CD4-positive, alpha-beta T cell treated with Interleukin-17A for 1 hour (primary cell): ENCODE data around the gene MYO9B.

Experiments used
- DNase-seq: peaks from one replicate; pipeline ENCODE4 v3.0.0-alpha.2; 2020

The MYO9B gene

GRCh38 chr19:17243211-17243829 lies 167.7 kb downstream of the MYO9B start:
- DNase-seq = no peak

- DNase-seq = no peak
Measured at GRCh38 chr19:17243830-17244617, 168.4 kb downstream of the MYO9B start.

GRCh38 chr19:17244618-17245534 lies 169.3 kb downstream of the MYO9B start:
- peak; percentile 10 for DNase-seq

- DNase-seq = no peak
Measured at GRCh38 chr19:17245535-17245984, 170.0 kb downstream of the MYO9B start, which contains the start of gene NR2F6. TSS of gene NR2F6 (minus strand) at chr19:17245919. CDS start at chr19:17245220, 699 bp downstream.

- DNase-seq = no peak
Measured at GRCh38 chr19:17246681-17247425, 171.3 kb downstream of the MYO9B start.

GRCh38 chr19:17248011-17248776 lies 172.6 kb downstream of the MYO9B start:
- DNase-seq = no peak

- DNase-seq = no peak
Measured at GRCh38 chr19:17249887-17250548, 174.4 kb downstream of the MYO9B start.

- DNase-seq = no peak
Measured at GRCh38 chr19:17254636-17255035, 179.1 kb downstream of the MYO9B start.

GRCh38 chr19:17255150-17255621 lies 179.6 kb downstream of the MYO9B start:
- no peak for DNase-seq

GRCh38 chr19:17256130-17256529 lies 180.6 kb downstream of the MYO9B start:
- no peak for DNase-seq

GRCh38 chr19:17259118-17259780 lies 183.7 kb downstream of the MYO9B start:
- no peak for DNase-seq

- DNase-seq = no peak
Measured at GRCh38 chr19:17259934-17260333, 184.4 kb downstream of the MYO9B start.

GRCh38 chr19:17260842-17261325 lies 185.3 kb downstream of the MYO9B start:
- DNase-seq = peak; percentile 91

GRCh38 chr19:17262557-17262956 lies 187.0 kb downstream of the MYO9B start:
- no peak for DNase-seq
